GM18517 (cell line): ENCODE results near the gene ARPC4.

ENCODE experiments used
- ATAC-seq: cut with Tn5 transposase; IDR thresholded peaks from one replicate; pipeline ENCODE4 v1.9.1; 2021; ENCODE audit warnings: mild to moderate bottlenecking, moderate library complexity; ENCODE audit not compliant: unreplicated experiment

The ARPC4 gene

DNA sequence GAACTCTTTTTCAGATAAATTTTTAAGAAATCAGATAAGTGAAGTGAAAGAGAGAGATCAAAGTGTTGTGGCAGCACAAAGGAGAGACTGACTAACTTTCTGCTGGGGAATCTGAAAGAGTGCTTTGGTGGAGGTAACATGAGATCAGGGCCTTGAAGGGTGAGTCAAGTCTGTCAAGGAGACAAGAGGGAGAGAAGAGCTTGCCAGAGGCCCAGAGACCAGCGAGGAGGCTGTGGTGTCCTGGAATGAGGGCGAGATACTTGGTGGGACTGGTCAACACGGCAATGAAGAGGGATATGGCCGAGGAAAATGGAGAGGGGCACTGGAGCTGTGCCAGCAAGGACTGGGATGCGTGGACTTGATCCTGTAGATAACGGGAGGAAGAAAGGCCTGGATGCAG is 5.2 kb upstream of the ARPC4 start:
- no peak for ATAC-seq

DNA sequence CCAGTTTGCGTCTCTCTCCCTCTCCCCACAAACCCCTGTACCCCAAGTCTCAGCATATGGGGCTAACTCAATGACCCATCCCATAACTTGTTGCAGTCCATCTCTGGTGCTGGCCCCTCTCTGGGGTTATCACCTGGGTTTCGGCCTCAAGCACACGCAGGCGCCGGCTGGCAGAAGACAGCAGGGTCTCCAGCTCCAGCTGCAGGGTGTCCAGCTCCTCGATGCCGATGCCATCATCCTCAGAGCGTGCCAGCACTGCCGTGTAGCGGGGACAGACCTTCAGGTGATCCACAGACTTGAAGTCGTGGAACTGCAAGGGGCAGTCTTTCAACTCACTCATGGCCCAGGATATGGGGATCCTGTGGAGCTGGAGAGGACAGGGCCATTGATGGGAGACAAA is 1.8 kb upstream of the ARPC4 start:
- no peak for ATAC-seq

DNA sequence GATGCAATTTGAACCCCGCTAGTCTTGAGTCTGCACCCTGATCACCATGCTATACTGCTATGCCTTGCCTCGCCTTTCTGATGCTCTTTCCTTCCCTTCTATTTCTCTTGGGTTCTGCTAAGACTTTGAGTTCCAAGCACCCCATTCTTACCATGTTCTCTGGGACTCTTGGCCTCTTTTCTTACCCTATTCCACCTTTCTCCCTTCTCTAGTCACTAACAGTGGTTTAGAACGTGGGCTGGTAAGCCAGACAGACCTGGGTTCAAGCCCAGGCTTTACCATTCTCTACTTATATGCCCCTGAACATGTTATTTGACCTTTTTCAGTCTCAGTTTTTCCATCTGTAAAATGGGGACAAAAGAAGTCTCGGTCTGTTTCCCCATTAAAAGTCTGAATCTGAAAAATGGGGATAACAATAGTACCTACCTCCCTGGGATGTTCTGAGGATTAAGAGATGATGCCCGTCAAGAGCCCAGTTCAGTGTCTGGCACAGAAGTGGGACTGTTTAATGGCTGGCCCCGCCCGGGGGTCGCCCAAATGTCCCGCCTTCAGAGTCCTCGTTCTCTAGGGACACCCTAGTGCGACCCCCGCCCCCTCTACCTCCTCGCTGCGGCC is 985 bp upstream of the ARPC4 start:
- ATAC-seq: peak; percentile 15

DNA sequence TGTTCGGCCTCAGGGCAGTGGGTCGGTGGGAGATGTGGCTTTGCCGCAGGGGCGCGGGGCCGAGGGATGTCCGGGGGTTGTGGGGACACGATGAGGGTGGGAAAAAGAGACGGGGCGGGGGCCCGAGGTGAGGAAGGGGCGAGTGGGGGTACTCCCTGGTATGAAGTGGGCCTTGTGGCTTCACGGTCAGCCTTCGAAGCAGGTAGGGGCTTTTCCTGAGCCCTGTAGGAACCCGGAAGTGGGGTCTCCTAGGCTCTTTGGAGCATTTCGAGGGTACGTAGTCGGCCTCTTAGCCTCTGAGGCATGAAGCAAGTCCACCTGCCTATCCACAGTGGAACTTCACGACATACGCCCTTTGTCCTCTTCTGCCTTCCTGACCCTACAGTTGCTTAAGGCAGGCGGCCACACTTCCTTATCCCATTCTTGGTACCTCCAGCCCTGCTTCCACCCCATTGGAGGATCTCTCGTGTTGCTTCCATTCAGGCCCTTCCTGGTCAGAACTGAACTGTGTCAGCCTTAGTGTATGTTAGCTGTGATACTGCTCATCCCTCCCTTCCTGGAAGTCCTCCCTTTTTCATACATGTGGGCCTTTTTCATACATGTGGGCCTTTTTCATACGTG is 389 bp downstream of the ARPC4 start:
- ATAC-seq: no peak

DNA sequence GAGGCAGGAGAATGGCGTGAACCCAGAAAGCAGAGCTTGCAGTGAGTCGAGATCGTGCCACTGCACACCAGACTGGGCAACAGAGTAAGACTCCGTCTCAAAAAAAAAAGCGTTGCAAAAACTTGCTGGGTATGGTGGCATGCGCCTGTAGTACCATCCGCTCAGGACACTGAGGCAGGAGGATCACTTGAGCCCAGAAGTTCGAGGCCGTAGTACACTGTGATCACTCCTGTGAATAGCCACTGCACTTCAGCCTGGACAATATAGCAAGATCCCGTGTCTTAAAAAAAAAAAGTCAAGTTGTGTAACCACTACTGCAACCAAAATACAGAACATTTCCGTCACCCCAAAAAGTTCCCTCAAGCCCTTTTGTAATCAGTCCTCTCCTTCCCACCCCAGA is 1.5 kb downstream of the ARPC4 start:
- no peak for ATAC-seq

DNA sequence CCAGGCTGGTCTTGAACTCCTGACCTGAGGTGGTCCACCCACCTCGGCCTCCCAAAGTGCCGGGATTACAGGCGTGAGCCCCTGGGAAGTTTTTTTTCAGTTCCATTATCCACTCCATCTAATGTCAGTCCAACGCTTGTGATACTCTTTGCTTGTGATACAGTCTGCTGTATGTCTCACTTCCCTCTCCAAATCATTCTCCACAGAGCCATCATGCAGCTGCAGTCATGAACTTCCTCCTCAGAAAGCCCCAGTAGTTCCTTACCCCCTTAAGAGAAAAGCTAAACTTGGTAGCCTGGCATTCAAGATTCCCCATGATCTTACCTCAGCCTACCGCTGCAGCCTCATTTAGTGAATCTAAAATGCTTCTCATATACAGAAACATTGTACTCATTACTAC is 2.3 kb downstream of the ARPC4 start:
- no peak for ATAC-seq

DNA sequence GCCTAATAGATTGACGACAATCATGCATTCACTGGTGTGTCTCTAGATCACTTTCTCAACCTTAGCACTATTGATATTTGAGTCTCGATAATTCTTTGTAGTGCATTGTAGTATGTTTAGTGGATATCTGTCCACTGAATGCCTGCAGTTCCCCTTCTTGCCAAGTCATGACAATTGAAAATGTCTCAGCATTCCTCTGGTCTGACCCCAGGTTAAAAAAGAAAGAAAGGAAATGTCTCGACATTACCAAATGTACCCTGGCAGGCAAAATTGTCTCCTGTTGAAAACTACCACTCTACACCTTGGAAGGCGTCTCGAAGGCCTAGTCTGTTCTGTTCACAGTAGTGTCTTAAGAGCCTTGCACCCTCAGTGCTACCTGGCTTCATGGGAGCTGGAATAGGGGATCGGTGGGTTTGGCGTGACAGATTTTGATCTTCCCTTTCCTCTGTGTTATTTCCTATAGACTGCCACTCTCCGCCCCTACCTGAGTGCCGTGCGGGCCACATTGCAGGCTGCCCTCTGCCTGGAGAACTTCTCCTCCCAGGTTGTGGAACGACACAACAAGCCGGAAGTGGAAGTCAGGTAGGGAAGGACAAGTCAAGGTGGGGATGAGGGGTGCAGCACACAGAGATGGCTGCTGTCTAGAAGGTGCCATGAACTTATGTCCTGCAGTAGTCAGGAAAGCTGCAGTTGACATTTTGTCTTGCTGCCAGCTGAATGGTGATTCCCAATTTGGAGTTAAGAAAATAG is 4.5 kb downstream of the ARPC4 start:
- ATAC-seq: no peak

DNA sequence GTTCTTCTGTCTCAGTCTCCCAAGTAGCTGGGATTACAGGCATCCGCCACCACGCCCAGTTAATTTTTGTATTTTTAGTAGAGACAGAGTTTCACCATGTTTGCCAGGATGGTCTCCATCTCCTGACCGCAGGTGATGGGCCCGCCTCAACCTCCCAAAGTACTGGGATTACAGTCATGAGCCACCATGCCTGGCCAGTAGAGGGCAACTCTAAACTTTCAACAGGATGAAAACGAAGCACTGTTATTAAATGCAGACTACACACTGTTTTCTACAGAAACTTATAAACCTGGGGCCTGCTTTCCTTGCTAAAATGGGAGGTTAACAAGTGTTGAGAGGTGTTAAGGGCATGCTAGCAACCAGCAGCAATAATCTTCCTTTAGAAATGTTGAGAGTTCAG is 7.6 kb downstream of the ARPC4 start:
- ATAC-seq: no peak

DNA sequence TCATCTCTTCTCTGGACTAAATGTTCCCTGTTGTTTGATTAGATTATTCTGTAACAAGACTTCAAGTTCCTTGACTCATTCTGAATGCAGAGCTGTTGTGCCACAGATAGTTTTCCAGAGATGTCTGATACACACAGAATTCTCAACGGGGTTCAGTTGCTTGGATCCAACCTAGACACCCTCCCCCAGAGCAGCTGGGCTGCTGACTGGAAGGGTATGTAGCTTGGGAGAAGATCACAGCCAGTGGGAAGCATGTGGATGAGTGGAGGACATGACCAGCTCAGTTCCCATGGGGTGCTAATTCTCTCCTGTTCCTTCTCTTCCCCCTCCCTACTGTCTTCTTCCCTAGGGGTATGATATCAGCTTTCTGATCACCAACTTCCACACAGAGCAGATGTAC is 10.6 kb downstream of the ARPC4 start:
- no peak for ATAC-seq

DNA sequence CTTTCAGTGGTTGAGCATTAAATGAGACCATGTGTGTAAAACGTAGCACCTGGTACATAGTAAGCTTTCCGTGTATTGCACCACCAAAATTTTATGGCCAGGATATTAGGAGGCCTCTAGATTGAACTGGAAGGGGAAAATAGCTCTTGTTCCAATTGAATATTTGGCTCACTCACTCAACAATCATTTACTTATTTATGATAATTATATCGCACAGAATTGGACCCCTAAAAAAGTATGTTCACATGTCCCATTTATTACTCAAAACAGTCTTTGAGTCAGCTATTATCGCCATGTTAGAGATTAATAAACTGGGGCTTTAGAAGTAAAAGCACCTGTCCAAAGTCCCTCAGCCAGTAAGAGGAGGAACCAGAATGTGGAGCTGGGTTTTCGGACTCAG is 12.1 kb downstream of the ARPC4 start:
- no peak for ATAC-seq

DNA sequence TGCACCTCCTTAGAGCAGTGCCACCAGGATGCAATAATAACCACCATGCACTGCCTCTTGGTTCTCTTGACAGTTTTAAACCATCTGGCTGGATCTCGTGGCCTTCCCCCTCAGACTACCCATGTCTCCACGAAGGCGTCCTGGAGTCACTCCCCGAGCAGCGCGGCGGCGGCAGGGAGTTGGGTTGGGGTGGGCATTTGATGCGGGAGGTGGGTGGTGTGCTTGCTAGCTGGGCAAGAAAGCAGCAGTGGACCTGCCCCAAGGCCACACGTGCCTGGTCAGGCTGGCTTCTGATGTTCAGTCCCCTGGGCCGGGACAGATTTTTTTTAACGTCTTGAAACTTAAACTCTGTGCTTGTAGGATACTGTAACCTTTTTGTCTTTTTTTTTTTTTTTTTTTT is 13.3 kb downstream of the ARPC4 start:
- ATAC-seq: no peak

DNA sequence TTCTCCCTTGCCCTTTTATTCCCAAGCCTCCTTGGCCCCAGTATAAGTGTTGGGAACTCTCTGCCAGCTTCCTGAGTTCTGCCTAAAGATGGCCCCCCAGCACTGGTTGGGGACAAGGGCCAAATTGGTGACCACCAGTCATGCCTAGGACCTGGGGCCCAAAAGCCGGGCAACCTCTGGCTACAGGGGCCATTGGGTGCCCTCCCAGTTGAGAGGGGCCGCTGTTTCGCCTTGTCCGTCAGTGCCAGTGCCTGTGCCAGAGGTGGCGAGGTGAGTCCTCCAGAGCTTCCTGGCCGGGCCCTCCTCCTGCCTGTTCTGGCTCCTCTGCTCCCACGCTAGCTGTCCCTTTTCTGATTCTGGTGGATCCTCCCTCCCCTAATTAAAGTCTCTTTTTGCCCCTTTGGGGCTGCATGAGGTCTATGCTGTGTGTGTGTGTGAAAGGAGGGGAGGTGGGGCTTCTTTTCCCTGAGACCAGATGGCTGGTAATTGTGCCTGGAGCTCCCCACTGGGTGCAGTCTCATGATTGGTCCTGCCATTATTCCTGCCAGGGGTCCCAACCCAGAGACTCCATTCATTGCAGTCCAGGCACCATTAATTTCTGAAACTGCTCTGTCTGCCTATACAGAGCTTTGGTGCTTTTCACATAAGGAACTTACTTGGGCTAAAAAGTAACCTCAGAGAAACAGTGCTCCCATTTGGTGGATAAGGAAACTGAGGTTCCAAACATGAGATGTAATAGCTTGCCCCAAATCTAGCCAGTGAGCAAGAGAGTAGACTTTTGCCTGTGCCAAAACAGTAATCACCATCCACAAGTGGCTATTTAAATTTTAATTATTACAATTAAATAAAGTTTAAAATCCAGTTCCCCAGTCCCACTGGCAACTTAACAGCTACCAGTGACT is 14.1 kb downstream of the ARPC4 start:
- ATAC-seq: no peak

DNA sequence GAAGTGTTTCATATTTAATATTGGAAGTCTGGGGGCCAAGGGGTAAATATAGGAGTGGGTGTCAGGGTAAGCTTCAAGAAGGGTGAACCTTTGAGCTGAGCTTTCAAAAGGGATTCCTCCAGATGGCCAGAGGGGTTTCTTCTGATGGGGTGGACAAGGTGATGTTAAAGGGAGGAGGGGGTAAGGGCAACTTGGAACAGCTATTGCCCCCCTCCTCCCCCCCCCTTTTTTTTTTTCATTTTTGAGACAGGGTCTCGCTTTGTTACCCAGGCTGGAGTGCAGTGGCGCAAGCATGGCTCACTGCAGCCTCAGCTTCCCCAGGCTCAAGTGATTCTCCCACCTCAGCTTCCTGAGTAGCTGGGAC is 15.1 kb downstream of the ARPC4 start:
- ATAC-seq: no peak

DNA sequence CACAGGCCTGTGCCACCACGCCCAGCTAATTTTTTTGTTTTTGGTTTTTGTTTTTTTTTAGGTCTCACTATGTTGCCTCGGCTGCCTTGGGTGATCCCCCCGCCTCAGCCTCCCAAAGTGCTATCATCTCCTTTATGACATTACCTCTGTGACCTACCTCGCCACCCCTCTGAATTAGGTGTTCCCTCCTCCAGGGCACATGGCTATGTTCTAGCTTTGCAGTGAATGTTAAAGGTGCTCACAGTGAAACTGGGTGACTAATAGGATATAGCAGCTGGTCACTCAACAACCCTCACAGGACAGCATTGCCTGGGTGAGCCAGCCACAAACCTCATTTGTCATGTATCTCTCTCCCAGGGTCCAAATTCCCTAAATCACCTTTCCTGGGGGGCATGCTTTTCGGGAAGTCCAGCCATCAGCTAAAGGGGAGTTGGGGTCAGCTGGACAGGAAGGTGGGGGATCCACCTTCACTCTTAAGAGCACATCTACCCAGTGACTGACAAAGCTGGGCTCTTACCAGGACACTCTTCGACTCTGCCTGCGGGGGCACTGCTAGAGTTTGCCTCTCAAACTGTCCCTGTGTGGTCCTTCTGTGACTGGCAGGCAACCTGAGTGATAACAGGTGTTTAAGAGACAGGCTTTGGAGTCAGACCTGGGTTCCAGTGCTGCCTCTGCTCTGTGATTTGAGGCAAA is 15.6 kb downstream of the ARPC4 start:
- ATAC-seq: peak; percentile 50

DNA sequence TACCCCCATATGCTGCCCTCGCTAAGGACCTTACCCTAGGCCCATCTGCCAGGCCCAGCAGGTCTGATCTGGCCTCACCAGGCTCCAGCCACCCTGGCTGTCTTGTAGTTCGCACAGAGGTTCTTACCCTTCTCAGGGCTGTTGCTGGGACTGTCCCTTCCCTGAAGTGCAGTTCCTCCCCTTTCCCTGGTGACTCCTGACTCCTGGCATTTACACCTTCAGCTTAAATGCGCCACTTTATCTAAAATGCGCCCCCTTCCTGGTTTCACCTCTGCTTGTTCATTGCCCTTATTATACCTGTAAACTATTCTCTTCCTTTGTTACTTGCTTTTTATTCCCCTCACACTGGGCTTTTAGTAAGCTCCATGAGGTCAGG is 16.3 kb downstream of the ARPC4 start:
- no peak for ATAC-seq

DNA sequence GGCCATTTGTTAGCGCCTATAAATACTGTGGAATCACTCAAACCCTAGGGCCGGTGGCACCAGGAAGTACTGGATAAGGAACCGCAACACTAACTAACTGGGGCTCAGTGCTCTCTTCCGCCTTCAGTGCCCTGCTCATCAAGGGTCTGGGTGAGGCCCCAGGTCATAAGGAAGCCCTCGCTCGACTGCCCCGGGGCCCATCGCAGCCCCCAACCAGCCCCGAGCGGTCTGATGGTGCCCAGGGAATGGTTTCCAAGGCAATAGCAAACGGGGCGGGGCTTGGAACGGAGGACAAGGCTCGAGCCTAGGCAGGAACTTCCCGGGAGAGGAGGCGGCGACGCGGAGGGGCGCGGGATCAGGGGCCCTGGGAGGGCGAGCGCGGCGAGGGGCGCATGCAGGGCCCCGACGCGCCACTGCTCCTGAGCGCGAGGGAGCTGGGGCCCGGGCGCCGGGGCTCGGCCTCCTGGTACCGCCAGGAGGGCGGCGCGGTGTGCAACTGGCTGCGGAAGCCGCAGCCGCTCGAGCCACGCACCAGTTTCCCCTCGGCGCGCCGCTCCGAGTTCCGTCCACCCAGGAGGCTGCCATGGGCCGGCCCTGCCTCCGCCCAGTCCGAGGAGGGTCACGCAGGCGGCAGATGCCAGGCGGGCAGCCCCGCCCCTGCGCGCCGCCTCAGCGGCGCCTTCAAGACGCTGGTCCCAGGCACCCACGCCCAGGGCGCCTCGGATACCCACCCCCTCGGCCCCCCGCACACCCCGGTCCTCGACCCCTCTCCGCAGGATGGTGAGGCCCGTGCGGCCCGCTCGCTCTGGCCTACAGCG is 16.9 kb downstream of the ARPC4 start, which contains the start of gene TTLL3:
Gene TTLL3, plus strand, starts transcription at position 648 of the 818 bp plus-strand sequence. CDS start 400 bp downstream, outside the sequence.
- ATAC-seq: no peak

DNA sequence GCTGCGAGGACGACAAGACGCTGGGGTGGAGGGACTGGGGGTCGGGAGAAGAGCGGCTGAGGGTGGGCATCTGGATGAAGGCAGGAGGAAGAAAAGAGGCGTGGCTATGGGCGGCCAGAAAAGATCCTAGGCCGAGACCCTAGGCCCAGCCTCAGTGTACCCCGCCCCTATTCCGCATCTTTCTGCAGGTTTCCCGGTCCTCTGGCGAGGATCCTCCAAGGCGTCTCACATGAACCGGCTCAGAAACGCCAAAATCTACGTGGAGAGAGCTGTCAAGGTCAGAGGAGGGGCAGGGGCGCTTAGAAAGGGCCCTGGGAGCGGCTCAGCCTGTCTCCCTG is 17.5 kb downstream of the ARPC4 start:
- no peak for ATAC-seq

DNA sequence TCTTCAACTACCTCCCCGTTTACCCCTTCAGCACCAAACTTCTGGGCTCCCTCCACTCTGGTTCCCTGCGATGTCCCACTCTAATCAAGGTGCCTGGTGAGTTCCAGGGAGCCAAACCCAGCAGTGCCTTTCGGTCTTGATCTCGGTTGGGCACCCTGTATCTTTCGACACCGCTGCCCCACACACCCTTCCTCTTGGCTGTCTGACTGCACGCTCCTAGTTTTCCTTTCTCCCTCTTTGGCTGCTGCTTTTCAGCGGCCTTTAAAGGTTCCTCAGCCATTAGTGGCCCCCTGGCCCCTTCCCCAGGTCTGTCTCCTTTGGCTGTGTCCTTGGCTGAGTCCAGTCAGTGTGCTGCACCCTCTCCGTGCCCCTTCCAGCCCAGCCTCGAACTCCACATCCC is 18.0 kb downstream of the ARPC4 start:
- no peak for ATAC-seq

DNA sequence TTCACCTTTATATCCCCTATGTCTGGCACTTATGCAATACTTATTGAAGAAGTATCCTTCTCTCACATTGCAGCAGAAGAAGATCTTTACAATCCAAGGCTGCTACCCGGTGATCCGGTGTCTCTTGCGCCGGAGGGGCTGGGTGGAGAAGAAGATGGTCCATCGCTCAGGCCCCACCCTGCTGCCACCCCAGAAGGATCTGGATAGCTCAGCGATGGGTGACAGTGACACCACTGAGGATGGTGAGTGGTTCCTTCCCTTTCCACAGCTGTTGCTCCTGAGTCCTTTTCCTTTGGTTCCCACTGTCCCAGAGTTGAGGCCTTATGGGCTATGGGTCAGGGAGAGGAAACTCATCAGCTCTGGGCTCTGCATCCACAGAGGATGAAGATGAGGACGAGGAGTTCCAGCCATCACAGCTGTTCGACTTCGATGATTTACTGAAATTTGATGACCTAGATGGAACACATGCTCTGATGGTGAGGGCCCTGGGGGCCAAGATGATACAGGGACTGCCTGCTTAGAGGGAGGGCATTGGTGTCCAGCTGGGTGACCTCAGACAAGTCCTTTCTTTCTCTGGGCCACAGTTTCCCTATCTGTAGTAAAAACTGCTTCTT is 20.1 kb downstream of the ARPC4 start:
- ATAC-seq: no peak

DNA sequence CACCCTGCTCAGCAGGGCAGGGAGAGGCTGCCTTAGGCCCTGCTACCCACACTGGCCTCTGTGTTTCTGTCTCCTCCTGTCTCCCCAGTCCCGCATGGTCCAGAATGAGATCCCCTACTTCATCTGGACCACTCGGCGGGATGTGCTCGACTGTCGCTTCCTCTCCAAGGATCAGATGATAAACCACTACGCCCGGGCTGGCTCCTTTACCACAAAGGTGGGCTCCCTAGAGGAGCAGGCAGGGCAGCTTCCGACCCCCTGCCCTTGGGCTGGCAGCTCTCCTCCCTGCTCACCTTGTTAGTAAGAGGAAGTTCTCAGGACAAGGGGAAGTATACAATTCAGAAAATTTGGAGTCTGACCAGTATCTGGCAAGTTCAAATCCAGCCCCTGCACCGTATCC is 23.1 kb downstream of the ARPC4 start:
- no peak for ATAC-seq
